Heart left ventricle (tissue), 13 donors: ENCODE results near the gene ARV1.

Experiments
- CTCF ChIP-seq, 12 donors: fragments of 200-600 bp; sonication (generic) in 4 of 12; IDR thresholded peaks; one replicate each; pipeline versions ENCODE4 v1.5.0 to v1.8.0; 2018 to 2022; ENCODE audit warnings: antibody characterized with exemption in 12 of 12, mild to moderate bottlenecking in 5 of 12
- POLR2A ChIP-seq, 2 donors: fragments of 450-650 bp; IDR thresholded peaks; one replicate each; pipeline ENCODE4 v1.6.1; 2017; ENCODE audit warnings: antibody characterized with exemption in 2 of 2, mild to moderate bottlenecking in 2 of 2, moderate library complexity in 2 of 2
- donor health status: ischemic (EF 13 %, LVEDD 7.1; RV severe dilation, severe dysfunction).
- donor health status: DM: no; HTN: yes; CAD: no.
- donor health status: DM: no; HTN: no; CAD: no.
- donor health status: ischemic (EF 25% LVEDD 6.9; RV normal size, moderate dysfunction).
- donor health status: ischemic (EF 25% LVEDD 5.7; RV mildly dilated, moderate dysfunction).
- donor health status: ischemic (EF 35%, LVEDD 5.7; RV mildly dilated, moderate dysfunction).
- donor health status: nonischemic (EF 11% LVEDD 7.7; RV severe dilation, severe dysfunction).
- donor health status: DM: yes; HTN: yes; CAD: no.
- donor health status: PGD.
- donor health status: ischemic (EF 29% LVEDD 5.4; RV normal size, mild dysfunction).
- donor health status: nonischemic (EF 23%, LVEDD 6.1; RV moderate dilation, normal function).

DNA sequence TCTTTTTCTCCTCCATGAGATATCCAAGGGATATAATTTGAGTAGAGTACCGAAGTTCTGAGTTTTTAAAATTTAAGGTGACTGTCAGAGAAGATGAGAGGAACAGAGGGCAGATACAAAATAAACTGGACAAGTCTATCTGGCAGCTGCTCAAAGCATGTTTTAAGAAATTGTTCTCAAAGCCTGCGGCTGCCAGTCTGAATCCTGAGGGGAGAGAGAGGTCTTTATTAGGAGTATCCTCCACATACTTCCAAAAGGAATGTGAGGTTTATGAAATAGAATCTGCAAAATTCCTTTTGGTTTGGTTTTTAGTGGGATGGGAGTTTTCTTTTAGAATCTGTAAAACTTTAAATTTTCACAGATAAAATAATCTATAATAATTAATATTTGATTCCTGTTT is 41.5 kb upstream of the ARV1 start:
- TF ChIP-seq POLR2A (IDR thresholded peaks at IDR 0.05) (no peak), CTCF (IDR thresholded peaks at IDR 0.05) (no peak)
